EL (cell line): ENCODE results near the gene TSR3.

ENCODE experiments used
- DNase-seq: peaks from one replicate; pipeline ENCODE4 v3.0.0-alpha.2; 2016

TSR3 gene

DNA sequence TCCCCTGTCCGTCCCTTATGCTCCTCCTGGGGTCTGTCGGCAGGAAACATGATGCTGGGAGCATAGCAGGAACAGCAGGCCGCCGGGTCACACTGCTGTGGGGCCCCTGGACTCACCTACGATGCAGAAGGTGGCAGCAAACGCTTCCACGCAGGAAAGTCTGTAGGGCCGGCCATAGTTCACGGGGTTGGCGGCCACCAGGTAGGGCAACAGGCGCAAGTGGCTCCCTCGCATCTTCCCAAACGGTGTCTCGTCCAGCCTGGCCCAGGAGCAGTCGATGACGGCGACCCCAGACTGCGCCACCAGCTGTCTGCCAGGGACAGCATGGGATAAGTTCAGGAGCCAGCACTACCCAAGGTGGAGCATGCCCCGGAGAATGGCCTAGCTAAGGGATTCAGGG is 987 bp downstream of the TSR3 start:
- no peak for DNase-seq

DNA sequence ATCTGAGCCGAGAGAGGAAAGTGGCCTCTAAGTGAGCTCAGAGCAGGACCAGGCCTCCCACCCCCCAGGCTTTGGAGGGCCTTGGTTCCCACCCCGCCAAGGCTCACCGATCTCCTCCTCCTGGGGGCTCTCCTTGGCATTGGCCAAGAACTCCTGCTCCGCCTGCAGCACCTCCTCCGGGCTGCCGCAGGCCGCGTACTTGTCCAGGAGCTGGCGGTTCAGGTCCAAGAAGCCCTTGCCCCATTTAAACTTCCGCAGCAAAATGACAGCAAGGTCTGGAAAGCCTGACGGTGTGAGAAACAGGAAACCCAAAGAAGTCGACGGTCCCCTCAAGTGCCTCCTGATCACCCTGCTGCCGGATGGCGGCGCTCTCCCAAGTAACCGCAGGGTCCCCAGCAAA is 1.7 kb downstream of the TSR3 start:
- DNase-seq: no peak

DNA sequence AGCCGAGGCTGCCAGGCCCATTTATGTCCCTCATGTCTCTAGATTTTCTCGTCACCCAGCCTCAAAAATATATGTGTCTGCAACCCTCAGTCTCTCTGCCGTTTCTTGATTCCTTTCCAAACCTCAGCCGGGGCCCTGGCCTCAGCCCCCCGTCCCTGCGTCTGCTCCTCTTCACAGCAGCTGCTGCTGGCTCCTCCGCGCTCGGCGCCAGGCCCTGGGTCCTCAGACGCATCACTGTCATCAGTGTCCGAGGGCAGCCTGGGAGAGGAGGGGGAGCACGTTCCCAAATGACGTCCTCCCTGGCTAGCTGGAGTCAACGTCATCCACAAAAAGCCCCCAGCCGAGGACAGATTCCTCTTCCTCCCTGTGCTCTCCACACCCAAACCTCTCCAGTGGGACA is 2.3 kb downstream of the TSR3 start:
- no peak for DNase-seq

DNA sequence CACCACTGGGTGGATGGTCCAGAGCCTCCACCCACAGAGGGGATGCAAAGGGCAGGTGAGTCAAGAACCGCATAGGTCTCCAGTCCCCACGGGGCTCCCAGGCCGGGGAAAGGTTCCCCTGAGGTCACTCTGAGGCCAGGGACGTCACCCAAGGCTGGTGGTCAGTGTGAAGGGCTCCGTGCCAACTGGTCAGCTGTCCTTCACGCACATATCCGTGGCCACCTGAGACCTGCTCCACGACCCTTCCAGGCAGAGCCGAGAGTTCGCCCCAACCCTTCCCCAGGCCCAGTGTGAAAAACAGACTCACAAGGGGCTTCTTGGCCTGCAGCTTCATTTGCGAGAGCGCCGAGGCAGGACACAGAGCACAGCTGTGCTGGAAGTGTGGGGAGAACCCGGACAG is 2.8 kb downstream of the TSR3 start:
- no peak for DNase-seq

DNA sequence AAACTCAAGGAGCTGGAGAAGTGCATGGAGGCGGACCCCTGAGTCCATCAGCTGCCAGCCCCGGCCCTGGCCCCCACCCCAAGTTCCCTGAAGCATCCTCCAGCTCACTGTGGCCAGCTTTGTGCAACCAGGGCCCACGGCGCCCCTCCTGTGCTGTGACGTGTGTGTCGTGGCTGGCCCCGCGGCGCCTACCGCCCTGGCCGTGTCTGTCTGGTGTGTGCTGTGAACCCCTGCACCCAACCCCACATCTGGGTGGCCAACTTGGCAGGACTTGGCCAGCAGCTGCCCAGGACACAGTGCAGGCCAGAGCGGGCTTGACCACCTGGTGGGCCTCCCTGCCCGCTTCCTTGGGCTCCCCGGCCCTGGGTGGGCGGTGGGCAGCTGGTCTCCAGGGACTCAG is 3.2 kb downstream of the TSR3 start:
- DNase-seq: no peak

DNA sequence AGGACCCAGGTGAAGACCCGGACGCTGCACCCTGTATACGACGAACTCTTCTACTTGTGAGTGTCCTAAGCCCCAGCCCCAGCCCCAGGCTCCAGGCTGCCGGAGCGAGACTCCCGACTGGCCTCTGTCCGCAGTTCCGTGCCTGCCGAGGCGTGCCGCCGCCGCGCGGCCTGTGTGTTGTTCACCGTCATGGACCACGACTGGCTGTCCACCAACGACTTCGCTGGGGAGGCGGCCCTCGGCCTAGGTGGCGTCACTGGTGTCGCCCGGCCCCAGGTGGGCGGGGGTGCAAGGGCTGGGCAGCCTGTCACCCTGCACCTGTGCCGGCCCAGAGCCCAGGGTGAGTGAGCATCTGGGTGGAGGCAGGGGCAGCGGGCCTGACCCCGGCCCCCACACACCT is 3.7 kb downstream of the TSR3 start:
- DNase-seq: no peak

DNA sequence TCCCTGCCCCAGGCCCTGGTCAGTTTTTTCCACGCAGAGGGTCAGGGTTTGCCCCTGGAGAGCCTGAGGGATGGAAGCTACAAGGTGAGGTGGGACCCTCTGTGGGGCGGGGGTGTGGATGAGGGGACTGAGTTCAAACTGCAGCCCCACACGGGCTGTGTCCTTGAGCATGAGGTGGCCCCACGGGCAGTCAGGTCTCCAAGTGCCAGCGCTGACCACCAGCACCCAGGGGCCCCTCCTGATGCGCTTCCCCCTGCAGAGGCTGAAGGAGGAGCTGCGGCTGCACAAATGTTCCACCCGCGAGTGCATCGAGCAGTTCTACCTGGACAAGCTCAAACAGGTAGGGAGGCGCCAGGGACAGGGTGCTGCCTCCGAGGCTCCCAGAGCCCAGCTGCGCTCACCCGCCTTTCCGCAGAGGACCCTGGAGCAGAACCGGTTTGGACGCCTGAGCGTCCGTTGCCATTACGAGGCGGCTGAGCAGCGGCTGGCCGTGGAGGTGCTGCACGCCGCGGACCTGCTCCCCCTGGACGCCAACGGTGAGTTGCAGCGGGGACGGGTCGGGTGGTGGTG is 4.3 kb downstream of the TSR3 start:
- DNase-seq: no peak

DNA sequence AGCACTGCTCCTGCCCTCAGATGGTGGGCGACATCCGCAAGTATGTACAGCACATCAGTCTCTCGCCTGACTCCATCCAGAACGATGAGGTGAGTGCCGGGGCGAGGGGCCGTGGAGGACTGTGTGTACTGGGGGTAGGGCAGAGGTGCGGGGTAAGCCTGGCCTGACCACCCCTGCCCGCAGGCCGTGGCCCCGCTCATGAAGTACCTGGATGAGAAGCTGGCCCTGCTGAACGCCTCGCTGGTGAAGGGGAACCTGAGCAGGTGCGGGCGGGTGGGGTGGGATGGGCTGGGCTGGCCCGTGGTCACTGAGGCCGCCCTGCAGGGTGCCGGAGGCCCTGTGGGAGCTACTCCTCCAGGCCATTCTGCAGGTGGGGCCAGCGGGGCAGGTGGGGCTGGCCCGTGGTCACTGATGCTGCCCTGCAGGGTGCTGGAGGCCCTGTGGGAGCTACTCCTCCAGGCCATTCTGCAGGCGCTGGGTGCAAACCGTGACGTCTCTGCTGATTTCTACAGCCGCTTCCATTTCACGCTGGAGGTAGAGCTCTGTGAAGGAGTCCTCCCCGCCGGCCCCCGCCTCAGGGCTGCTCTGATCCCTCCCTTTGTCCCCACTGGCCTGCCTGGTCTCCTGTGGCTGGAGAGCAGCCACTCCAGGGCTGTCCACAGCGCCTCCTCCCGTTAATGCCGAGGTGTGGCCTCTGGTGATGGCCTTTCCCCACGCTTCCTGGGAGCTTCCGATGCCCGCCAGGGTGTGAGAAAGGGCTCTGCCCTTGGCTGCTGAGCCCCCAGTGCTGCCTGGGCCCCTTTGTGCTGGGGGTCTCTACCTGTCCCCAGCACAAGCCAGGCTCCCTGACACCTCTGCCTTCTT is 5.0 kb downstream of the TSR3 start:
- no peak for DNase-seq

DNA sequence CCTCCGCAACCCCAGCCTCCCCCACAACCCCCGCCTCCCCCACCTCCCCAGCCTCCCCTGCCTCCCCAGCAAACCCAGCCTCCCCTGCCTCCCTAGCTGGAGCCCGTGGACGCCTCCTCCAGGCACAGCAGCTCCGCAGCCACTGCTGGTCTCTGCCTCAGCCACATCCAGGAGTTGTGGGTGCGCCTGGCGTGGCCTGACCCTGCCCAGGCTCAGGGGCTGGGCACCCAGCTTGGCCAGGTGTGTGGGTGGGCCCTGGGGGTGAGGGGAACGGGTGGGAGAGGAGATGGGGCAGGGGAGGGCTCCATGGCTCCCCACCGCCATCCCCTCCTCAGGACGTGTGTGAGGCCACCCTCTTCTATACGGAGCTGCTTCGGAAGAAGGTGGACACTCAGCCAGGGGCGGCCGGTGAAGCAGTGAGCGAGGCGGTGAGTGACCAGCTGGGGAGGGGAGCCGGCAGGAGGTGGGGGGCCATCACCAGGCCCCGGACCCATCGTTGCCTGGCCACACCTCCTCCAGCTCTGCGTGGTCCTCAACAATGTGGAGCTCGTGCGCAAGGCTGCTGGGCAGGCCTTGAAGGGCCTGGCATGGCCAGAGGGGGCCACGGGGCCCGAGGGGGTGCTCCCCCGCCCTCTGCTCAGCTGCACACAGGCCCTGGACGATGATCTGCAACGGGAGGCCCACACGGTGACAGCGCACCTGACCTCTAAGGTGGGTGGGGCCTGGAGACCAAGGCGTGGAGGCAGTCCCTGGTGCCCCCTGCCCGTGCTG is 5.8 kb downstream of the TSR3 start:
- DNase-seq: no peak

DNA sequence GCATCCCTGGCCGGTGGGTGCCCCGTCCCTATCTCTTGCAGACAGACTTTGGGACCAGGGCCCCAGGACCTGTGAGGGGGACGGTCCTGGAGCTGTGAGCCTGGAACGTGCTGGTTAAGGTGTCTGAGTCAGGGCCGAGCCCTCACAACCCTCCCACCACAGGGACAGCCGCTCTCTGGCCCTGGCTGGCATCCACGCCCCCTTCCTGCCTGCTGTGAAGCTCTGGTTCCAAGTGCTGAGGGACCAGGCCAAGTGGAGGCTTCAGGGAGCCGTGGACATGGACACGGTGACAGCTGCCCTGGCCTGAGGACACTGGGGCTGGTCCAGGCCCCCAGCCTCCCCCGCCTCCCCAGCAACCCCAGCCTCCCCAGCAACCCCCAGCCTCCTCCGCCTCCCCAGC is 6.6 kb downstream of the TSR3 start:
- DNase-seq: no peak

DNA sequence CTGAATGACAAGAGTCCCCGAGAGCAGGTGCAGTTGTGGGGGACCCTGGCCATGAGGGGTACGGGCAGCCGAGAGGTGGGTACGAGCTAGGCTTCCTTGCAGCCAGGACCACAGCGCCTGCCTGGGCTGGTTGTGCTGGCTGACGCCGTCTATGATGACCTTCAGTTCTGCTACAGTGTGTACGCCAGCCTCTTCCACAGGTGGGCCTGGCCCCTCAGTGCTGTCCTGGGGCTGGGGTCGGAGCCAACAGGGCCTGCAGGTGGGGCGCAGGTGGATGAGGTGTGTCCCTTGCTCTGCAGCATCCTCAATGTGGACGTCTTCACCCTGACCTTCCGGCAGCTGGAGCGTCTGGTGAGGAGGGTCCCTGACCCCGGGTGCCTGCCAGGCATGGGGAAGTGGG is 7.2 kb downstream of the TSR3 start:
- DNase-seq: no peak

DNA sequence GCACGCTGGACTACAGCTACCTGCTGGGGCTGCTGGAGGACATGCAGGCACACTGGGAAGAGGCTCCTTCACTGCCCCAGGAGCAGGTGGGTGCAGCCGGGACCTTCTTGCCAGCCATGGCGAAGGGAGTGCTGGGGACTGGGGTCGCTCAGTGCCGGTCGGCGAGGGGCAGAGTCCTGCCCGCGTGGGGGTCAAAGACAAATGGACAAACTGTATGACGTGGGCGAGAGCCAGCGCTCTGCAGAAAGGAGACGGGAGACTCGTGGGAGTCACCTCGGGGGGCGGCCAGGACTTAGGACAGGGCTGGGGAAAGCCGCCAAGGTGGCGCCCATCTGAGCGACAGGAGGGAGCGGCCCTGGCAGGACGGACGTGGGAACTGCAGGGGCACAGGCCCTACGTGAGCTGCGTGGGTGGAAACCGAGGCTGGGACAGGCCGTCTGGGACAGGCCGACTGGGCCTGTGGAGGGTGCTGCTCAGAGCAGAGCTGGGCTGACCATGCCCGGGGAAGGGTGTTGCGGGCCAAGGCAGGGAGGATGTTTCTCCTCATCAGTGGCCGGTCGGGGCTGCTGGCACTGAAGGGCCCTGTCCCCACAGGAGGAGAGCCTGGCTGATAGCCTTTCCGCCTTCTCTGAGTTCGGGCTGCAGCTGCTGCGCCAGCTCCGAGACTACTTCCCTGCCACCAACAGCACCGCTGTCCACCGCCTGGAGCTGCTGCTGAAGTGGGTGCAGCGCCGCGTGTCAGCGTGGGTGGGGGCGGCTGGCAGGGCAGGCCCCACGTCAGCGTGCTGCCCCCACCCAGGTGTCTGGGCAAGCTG is 8.0 kb downstream of the TSR3 start:
- DNase-seq: no peak

DNA sequence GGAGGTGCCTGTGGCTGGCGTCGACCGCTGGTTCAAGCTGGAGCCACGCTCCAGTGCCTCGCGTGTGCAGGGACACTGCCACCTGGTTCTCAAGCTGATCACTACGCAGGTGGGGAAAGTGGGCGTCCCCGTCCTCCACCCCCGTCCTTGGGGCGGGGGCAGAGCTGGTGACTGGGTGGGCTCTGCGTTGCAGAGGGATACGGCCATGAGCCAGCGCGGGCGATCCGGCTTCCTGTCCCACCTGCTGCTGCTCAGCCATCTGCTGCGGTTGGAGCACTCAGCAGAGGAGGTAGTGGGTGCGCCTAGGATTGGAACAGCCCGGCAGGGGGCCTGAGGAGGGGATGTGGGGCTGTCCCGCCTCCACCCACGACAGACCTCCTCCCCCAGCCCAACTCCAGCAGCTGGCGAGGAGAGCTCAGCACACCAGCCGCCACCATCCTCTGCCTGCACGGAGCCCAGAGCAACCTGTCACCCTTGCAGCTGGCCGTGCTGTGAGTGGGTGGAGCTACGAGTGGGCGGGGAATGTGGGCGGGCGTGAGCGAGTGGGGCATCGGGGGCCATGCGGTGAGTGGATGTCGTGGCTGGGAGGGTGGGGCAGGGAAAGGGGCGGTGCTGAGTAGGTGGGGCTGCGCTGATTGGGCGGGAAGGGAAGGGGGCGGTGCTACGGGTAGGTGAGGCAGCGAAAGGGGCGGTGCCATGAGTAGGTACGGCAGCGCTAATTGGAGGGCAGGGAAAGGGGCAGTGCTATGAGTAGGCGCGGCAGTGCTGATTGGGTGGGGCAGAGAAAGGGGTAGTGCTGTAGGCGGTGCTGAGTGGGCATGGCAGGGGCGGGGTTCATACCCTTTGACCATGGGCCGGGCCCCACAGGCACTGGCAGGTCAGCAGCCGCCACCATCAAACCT is 8.9 kb downstream of the TSR3 start:
- peak; percentile 91 for DNase-seq

DNA sequence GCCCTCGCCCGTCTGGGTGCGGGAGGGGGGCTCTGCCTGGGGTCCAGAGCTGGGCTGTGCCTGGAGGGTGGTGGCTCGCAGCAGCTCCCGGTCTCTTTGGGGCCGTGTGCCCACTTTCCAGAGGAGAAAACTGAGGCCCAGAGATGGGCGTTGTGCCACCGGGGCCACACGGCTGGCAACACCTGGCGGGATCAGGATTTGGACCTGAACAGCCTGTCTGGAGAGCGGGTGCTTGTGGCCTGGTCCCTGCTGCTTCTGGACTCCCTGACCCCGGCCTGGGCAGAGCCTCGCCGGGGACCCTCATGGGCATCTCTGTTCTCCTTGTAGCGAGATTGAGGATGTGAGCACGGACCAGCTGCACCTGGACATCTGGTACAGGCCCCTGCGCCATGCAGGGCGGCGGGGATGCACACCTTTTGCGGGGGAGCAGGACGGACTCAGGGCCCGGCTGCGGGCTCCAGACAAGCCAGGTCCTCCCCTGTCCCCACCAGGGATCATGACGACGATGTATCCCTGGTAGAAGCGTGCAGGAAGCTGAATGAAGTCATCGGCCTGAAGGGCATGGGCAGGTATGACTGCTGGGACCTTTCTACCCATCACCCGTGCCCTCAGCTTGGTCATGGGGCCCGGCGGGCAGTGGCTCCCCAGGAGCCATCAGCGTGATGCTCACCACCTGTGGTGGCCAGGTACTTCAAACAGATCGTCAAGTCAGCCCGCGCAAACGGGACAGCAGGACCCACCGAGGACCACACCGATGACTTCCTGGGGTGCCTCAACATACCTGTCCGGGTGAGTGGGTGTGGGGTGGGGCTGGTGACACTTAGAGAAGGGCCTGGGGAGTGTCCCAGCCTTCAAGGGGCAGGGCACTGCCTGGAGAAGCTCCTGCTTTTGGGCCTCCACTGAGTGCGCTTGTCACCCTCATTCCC is 9.9 kb downstream of the TSR3 start:
- DNase-seq: no peak

DNA sequence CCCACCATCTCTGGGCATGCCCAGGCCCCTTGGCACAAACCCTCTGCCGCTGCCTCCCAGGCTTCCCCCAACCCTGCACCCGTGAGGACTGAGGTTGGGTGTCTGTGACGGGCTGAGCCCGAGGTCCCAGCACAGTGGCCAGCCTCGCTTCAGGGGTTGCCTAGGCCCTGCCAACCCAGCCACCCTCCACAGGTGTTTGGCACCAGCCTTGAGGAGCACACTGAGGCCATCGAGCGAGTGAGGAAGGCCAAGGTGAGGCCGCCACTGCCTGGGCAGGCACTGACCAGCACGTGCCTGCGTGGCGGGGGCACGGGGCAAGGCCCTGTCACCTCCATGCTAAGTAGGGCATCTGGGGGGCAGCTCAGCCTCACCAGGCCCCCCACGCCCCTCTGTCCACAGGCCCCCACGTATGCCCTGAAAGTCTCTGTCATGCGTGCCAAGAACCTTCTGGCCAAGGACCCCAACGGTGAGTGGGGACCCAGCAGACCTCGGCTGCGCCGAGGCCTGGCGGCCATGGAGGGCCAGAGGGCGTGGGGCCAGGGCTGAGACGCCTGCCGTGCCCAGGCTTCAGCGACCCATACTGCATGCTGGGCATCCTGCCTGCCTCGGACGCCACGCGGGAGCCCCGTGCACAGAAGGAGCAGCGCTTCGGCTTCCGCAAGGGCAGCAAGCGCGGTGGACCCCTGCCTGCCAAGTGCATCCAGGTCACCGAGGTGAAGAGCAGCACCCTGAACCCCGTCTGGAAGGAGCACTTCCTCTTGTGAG is 10.8 kb downstream of the TSR3 start:
- no peak for DNase-seq

DNA sequence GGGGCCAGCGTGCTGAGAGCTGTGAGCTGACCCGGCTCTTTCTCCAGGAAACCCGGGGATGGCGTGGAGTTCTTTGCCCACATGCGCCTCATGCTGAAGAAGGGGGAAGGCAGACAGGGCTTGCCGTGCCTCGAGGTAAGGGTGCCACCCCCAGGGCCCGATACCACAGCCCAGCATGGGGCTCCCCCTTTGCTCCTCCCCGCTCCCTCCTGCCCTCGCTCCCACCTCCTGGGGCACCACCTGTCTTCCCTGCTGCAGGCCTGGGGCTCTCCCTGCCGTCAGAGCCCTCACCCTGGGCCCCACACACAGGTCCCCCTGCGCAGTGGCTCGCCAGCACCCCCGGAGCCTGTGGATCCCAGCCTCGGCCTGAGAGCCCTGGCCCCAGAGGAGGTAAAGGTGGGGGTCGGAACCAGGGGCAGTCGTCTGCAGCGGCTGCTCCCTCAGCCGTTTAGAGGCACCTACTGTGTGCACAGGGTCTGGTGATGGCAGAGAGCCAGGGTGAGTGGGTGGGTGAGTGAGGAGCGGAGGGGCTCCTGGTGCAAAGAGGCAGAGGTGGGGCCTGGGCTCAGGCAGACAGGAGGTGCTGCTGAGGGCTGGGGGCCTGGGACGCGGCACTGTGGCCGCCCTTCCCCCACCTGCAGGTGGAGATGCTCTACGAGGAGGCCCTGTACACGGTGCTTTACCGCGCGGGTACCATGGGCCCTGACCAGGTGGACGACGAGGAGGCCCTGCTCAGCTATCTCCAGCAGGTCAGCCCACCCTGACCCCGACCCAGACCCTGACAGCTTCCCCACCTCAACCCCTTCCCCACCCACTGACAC is 12.6 kb downstream of the TSR3 start:
- no peak for DNase-seq

DNA sequence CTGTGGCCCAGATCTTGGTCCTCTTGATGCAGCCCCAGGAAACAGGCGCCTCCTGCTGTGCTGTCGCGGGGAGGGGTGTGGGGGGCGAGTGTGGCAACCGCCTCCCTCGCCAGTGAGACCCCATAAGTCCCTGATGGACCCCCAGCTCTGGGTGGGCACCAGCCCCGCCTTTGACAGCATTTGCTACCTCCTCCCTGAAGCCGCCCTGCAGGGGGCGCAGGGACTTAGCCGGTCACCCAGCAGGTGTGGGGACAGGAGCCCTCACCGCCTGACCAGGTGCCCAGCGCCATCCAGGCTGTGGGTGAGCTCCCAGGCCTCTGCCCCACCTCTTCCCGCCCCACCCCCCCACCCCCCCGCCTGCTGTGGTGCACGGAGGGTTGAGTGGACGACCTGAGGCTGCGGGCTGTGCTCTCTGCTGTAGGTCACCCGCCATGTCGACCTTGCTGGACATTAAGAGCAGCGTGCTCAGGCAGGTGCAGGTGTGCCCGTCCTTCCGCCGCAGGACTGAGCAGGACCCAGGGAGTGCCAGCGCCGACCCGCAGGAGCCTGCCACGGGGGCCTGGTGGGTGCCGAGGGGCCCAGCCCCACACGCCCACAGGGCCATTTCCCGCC is 13.5 kb downstream of the TSR3 start:
- DNase-seq: no peak

DNA sequence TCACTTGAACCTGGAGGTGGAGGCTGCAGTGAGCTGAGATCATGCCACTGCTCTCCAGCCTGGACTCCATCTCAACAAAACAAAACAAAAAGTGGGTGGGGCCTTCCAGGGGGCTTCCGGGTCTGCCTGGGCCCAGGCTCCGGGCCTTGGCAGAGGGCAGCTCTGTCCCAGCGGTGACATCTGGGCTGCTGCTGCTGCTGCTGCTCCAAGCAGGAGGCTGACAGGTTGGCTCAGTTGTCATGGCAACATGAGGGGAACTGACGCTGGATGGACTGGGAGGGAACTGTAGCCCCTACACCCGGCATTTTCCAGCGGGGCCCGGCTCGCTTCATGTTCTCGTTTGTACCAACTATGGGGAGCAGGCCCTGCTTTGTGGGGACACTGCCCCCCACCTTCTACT is 14.2 kb downstream of the TSR3 start:
- DNase-seq: no peak

DNA sequence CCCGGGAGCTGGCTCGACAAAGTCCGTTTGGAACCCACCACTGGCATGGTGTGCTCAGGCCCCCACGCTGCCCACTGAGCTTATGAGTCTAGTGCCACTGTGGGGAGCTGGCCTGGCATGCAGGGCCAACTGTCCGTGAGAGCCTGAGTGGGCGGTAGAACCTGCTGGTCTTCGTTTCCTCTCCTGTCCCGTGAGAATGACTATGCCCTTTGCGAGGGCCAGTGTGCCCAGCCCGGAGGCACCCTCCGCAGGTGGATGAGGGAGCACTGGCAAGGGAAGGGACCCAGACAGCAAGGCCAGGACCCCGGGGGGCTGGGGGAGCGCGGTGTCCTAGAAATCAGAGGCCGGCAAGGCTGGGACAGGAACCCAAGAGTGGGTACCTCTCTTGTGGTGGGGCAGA is 15.1 kb downstream of the TSR3 start:
- DNase-seq: no peak
